HG03432 (cell line): Measurements from ENCODE around the gene PPP2R2C.

Source experiments
- ATAC-seq: cut with Tn5 transposase; IDR thresholded peaks from one replicate; pipeline ENCODE4 v1.9.1; 2021; ENCODE audit warnings: mild to moderate bottlenecking, moderate library complexity; ENCODE audit not compliant: unreplicated experiment

Gene PPP2R2C

GRCh38 chr4:6383009-6383404 is 89.4 kb downstream of the PPP2R2C start:
- no peak for ATAC-seq

DNA sequence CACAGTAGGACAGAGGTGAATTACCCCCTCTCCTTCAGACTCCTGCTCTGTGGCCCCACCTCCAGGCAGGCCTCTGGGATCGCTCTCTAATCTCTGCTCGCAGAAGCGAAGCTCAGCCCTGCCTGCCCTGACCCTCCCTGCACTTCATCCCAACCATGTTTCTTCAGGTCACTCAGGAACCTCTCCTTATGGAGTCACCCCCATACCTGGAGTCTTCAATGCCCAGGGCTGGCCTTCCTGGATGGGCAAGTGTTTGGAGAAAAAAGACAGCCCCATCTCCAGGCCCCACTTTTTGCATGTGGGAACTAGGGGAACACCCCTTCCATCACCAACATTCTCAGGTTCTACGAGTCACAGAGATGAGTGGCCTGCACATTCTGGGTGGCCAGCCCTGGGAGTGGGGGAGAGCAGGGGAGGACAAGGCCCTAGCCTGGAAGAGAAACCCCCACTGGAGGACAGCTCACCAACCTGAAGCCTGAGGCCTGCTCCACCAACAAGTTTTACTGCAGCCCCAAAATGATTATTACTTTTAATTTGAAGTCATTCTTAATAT is 90.8 kb downstream of the PPP2R2C start:
- ATAC-seq = no peak

GRCh38 chr4:6380746-6381410 is 91.5 kb downstream of the PPP2R2C start:
- no peak for ATAC-seq

DNA sequence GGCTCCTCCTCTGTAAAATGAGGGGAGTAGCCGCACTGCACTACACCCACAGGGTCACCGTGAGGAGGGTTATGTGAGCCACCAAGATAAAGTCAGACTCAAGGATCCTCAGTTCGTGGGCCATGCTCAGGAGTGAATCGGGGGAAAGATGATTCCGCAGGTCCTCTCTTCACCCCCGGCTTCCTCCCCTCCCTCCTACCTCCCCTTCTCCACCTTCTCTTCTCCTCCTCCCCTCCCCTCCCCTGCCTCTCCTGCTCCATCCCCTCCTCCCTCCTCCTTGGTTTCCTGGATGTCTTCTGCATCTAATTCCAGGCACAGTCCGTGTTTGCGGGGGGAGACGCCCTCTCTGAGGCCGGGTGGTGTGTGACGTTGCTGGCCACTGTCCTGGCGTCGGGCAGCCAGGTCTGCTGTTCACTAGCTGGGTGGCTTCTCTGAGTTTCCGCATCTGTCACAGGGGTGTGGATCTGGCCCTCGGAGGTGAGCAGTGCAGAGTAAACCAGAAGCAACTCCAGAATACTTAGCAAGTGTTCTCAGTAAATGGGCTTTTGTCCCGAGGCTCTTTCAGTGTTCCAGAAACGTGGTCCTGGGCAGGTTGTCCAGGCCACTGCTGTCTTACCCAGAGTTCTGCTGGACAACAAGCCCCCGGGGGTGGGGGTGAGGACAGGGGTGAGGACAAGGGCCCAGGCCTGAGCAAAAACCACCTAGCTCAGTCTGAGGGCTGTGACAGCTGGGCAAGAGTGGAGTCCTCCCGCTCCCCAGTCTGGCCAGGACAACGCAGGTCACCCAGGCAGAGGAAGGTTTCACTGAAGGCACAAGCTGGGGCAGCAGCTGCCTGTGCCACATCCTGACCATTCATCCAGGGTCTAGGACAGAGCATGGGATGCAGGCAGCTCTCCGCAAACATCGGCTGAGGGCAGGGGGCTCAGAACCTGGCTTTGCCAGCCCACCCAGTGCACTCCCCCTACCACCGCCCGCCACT is 92.4 kb downstream of the PPP2R2C start:
- ATAC-seq = no peak

DNA sequence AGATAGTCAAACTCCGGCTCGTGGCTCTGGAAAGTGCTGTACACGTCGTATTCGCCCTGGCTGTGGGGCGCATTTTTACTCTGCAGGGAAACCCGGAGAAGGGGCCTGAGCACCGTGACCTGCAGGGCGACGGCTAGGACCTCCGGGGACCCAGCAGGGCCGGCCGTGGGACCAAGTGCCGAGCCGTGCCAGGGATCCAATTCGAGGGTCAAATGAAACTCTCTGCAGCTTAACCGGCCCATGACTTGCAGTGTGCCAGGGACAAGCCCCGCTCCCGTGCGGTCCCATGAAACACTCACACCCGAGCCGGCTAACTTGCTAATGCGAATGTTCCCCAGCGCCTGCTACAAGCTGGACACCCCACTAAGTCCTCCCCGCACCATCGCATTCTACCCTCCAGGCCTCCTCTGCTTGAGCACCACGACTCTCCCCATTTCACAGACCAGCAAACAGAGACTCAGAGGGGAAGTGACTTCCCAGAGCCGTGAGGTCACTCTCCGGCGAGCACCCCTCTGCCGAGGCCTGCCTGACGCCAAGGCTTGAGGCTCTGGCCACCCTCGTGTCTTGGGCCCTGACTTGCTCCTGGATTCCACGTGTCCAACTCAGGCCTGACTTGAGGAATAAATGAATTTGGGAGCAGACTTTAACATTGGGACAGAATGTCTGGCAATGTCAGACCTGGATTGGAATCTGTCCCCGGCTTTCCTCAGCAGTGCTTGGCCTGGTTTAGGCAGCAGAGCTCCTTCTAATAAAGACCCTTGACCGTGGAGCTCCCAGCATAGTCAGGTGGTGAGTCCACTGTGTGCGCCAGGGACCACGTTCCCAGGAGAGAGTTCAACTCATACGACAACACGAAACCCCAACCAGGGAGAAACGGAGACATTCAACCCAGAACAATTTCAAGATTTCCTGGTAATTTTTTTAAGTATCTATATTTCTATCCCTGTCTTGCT is 93.6 kb downstream of the PPP2R2C start:
- no peak for ATAC-seq

DNA sequence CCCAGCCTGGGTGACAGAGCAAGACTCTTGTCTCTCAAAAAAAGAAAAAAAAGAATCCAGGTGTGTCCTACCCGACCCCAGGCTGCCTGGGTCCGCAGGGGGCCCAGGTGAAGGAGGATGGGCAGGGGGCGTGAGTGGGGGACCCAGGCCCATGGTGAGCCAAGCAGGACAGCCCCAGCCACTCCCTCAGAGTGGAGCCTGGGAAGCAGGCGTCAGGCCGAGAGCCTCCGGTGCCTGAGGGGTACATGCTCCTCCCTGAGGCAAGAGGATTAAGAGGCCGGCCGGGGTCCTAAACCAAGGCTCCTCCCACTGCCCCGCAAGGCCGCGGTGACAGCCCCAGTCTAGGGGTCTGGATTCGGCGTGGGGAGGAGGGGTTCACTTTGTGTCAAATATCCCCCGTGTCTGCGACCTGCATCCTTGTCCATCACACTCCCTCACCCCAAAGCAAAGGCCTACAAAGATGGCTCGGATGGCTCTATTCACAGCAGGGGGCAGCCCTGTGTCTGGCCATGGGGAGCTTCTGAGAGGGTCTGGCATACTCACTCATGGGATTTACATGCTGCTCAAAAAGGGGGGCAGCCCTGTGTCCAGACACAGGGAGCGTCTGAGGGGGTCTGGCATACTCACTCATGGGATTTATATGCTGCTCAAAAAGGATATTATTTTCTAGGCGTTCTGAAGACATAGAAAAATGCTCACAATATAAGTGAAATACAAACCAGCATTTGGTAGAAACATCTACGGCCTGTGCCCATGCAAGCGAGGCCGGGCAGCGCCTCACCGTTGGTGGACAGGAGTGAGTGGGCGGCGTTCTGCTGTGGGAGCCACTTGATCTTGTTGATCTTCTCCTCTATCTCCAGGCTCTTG is 94.6 kb downstream of the PPP2R2C start:
- ATAC-seq = no peak

DNA sequence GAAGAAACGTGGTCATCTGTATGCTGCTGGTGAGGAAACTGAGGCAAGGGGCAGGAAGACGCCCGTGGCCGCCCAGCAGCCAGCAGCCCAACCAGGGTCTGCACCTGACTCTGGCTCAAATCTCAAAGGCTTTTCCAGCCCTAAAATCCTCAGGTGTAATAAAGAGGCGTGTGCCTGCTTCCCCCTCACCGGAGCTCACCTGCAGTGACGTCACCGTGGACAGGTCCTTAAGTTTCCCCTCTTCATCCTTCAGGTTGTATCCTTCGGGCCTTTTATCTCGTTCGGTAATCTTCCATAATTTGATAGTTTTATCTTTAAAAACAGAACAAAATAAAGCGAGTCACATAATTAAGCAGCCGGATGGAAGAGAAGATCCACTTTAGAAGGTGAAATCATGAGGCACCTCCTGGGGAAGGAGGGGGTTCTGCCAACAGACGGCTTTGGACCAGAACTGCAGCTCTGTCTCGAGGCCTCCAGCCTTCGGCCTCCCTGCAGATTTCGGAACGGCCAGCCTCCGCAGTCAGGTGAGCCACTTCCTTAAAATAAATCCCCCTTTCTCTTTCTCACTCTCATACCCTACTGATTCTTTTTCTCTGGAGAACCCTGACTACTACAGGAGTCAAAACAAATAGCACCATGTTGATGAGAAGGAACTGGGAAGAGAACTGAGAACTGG is 96.7 kb downstream of the PPP2R2C start:
- ATAC-seq = no peak

DNA sequence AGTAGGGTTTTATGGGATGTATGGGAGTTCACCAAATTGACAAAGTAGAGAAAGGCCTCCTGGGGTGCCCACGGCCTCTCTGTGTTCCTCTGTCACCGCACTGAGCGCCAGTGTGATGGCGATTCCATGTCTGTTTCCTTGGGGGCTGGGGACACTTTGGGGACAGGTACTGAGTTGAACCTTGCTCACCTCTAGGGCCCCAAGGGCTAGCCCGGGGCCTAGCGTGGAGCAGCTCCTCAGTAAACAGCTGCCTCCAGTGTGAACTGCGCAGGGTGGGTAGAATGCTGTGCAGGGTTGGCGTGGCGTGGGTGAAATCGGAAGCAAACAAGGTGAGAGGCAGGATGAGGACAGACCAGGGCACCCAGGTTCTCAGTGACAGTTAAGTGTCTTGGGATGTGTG is 97.8 kb downstream of the PPP2R2C start:
- no peak for ATAC-seq

DNA sequence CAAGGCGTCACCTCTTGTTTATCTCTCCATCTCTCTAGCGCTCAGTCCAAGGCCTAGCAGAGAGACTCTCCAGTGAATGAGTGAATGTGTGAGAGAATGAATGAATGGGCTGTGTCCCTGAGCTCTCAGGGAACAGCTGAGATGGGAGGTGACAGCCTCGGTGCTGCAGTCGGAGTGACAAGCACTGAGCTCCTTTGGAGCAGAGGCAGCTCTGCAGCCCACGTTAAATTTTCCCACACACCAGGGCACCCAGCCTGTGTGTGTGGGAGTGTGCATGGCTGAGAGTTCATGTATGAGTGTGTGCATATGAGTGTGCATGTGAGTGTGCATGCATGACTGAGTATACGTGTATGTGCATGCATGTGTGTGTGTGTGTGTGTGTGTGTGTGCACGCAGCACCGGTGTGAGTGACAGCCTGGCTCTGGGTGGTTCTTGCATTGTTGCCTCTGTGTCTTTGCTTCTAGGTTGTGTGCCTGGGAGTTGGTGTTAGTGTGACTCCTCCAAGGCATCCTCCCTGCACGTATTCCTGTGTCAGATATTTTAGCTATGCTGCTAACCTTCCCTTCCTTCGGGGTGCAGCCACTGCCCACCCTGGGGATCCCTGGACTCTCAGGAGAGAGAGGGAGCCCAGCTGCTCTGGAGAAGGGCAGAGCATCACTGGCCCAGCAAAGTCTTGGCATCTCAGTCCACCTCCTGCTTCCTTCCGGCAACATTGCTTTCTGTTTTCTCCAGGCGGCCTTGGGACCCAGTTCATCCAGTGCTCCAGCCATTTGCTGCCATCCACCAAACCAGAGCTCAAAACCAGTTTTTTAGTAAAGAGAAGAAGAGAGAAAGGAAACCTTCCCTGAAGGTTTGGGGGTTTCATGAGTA is 98.6 kb downstream of the PPP2R2C start:
- ATAC-seq = no peak

- no peak for ATAC-seq
Observed at GRCh38 chr4:6372649-6373525, 99.5 kb downstream of the PPP2R2C start.

DNA sequence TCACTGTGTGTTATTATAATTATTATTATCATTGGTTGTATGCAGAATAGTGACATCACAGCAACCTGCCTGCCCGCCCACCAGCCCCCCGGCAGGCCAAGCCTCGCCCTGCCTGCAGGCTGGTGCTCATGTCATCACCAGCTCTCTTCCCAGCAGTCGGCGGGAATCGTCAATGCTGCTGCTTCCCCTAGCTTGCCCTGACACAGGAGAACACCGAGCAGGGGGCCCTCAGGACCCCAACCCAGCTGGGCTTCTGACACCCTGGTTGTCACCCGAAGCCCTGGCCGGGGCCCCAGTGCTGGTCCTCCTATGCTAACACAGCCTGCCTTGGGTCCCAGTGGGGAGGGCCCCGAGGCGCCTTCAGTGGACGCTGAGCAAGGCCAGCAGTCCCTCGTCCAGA is 100.6 kb downstream of the PPP2R2C start:
- ATAC-seq = no peak

DNA sequence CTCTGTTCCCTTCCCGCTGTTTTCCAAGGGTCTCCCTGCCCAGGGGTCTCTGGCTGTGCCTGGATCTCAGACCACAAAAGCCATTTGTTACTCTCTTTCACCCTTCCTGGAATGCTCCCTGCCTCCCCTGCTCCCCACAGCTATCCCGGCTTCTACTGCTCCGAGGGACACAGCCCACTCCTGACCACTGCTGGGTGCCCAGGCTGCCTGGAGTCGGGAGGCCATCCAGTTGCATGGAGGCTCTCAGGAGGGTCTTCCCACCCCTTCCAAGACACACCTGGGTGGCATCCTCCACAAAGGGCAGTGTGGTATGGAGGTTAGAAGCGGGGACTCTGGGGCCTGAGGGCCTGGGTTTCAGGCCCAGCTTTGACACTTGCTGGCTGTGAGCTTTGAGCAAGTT is 101.1 kb downstream of the PPP2R2C start:
- no peak for ATAC-seq

DNA sequence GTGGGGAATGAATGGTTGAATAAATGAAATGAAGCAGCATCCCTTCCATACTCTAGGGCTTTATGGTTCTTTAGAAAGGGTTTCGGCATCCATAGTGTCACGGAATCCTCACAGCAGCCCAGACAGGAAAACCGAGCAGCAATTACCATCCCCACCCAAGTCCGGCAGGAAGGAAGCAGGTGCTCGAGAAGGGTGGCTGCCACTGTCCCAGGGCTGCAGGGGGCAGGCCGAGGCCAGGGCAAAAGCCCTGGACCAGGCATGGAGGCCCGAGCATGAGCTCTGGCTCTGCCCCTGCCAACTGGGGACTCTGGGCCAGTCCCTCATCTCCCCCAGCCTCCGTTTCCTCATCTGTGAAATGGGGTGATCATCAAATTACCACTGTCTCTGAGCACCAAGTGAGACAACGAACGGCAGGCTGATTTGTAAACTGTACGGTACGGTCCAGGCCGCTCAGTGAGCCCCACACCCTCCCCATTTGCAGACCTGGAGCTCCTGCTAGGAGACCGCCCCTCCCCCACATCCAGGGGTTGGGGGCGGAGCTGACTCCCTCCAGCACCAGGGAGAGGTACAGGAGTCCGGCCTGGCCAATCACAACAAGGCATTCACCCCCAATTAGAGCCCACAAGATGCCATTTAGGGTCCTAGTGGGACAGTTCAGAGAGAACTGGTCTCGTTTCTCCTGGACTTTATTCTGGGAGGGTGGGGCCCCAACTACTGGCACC is 102.3 kb downstream of the PPP2R2C start:
- no peak for ATAC-seq

GRCh38 chr4:6369511-6369910 is 102.9 kb downstream of the PPP2R2C start:
- no peak for ATAC-seq

GRCh38 chr4:6369035-6369434 is 103.4 kb downstream of the PPP2R2C start:
- ATAC-seq = no peak

DNA sequence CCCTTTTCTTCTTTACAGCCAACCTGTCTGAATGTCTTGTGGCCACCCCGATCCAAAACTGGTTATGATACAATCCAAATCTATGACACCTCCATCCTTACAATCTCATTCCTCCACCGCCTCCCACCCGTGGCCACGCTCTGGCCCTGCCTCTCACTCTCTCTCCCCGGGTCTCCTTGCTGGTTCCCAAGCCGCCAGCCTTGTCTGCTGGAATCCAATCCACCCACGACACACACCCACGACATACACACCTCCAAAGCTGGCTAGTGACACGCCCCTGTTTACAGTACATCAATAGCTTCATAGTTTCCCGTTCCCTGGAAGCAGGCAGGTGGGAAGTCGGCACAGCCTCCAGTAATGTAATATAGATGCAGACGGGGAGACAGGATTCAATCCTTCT is 103.8 kb downstream of the PPP2R2C start:
- no peak for ATAC-seq

GRCh38 chr4:6368096-6368495 is 104.3 kb downstream of the PPP2R2C start:
- no peak for ATAC-seq
